Measurements from ENCODE around the gene ZNF775.
A peak's percentile ranks its signal among the peaks of the same experiment; 100 is the strongest.

Gene ZNF775

DNA sequence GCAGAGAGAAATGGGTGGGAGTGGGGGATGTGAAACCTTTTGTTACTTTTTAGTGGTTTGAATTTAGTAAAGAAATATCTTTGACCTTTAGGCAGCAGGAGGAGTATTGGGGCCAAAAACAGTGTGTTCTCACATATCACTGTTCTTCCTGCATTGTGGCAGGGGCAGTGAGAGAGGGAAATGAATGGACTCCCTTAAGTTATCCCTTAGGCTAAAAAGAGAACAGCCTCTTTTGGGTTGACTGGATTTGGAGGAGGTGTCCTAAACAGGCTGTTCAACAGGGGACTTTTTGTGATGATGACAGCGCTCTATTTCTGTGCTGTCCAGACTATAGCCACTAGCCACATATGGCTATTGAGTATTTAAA, 22.3 kb downstream of the ZNF775 start:
- DNase-seq (ENCODE audit: low read depth) = no peak

DNA sequence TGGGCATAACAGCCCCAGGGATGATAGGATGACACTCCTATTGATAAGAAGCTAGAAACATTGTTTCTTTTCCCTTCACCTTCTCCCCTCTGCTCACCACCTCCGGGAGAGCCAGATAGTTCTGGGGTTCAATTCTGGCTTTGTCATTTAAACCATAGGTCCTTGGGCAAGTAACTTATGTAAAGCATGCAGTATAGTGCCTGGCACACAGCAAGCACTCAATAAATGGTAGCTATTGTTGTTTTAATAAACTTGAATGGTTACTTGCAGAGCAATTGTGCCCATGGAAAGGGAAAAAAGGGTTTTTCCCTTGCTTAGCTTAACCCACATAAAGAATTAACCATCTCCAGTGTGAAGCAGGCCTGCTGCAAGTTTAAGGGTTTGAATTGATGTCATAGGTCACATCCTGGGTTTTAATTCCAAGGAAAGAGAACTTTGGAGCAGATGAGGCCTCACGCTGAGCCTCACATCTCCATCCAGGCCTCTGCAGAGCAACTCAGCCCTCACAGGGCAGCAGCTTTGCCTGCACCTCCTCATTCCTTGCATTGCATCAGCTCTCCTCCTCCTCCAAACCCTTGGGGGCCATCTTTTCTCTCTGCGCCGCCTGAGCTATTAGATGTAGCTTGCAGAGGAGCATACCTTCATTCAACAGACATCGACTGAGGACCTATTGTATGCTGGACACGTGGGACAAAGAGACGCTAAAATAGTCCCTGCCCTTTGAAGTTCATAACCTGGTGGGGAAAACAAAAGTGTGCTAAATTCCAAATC, 22.9 kb downstream of the ZNF775 start:
- DNase-seq (ENCODE audit: low read depth) = no peak

- no peak for DNase-seq (ENCODE audit: low read depth)
Observed at GRCh38 chr7:150402671-150403321, 23.7 kb downstream of the ZNF775 start.

GRCh38 chr7:150403376-150404171, 24.4 kb downstream of the ZNF775 start:
- no peak for DNase-seq (ENCODE audit: low read depth)

DNA sequence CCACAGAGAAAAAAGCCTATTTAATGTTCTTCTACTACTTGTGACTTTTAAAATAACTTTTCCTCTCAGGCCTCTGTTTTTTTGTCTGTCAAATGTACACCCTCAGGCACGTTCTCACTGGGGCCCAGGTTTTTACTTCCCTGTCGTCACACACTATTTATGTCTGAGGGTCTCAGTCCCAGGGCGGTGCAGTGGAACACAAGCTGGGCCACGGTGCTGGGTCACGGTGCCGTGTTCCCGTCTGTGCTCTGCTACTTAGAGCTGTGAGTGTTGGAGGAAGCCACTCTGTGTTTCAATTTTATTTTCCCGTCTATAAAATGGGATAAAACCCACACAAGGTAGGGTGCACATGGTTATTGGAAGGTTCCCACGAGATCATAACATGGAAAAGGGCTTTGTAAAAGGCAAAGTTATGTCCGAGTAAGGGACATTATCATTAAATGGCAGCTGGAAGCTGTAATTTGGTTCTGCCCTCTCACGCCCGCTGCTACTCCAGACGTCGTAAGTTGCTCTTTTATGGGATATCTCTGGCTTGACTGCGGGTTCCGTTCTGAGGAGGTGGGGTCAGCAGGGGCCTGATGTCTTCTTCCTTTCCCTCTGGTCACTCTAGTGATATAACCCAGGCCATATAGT, 25.2 kb downstream of the ZNF775 start:
- no peak for DNase-seq (ENCODE audit: low read depth)

DNA sequence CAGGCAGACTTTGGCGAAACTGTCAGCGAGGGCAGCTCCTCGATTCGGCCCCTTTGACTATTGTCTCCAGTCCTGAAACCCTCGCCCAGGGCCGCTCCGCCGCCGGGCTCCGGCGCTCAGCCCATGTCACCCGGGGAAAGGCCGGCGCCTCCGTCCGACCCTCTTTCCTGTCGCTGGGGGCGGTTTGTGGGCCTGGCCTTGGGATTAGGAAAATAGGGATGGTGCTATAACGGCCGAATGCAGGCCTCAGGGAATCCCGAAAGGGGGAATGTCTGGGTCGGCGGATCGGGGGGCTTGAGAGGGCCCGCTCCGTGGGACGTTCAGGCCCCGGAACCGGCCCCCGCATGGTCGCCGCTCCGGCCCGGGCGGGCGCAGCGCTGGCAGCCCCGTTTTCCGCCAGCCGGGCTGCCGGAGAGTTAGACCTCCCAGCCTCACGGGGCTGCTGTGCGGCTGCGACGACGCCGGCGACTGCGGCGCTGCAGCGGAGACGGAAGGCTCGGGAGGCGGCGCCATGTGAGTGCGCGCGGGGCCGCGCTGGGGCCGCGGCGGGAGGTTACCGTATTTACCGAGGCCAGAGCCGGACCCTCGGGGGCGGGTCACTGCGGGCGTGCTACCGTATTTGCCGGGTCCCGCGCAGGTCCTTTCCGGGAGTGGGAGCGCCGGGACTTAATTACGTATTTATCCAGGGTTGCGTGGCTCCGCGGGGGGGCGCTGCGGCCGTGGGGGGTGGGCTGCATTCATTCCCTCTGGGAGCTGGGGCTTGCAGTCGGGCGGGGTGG, 25.9 kb downstream of the ZNF775 start:
- DNase-seq (ENCODE audit: low read depth) = peak; percentile 64

DNA sequence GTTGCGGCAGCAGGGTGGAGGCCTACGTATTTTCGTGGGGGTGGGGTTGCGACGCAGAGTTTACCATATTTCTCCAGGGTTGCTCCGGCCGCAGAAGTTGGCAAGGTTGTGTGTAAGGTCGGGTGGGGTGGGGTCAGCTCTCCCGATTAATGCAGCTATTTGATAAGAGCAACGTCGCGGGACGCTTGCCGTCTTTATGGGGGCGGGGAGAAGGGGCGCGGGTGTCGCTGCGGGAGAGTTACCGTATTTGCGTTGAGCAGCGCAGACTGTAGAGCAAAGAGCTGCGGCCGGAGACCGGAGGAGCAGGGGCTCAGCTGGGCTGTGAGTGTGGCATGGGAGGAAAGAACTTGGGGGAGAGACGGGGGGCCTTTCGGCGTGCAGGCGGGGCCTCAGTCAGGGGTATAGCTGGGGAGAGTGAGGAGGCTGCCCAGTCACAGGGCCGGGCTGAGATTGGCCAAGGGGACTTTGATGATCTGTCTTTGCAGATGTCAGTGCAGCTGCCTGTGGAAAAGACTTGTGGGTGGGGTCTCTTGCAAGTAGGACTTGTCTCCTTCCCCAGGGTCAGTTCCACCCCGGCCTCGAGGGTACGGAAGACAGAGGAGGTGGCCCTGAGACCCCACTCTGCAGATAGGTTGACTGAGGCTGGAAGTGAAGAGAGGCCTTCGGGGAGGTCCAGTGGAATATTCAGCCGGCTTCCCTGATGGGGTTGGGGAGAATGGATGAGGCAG, 26.6 kb downstream of the ZNF775 start:
- no peak for DNase-seq (ENCODE audit: low read depth)

DNA sequence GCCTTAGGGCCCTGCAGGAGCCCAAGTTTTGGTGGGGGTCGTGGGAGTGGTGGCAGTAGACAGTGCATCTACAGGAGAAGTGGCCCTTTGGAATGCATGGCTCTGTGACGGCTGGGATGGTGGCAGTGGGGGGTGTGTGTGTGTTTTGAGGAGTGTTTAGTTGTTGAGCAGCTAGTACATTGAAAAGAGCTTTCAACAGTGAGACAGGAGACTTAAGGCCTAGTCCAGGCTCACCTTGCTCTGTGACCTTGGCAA, 27.1 kb downstream of the ZNF775 start:
- DNase-seq (ENCODE audit: low read depth) = no peak

- DNase-seq (ENCODE audit: low read depth) = no peak
Observed at GRCh38 chr7:150406567-150407421, 27.7 kb downstream of the ZNF775 start.

GRCh38 chr7:150407588-150408392, 28.7 kb downstream of the ZNF775 start:
- no peak for DNase-seq (ENCODE audit: low read depth)

- DNase-seq (ENCODE audit: low read depth) = no peak
Observed at GRCh38 chr7:150408393-150409299, 29.5 kb downstream of the ZNF775 start.

DNA sequence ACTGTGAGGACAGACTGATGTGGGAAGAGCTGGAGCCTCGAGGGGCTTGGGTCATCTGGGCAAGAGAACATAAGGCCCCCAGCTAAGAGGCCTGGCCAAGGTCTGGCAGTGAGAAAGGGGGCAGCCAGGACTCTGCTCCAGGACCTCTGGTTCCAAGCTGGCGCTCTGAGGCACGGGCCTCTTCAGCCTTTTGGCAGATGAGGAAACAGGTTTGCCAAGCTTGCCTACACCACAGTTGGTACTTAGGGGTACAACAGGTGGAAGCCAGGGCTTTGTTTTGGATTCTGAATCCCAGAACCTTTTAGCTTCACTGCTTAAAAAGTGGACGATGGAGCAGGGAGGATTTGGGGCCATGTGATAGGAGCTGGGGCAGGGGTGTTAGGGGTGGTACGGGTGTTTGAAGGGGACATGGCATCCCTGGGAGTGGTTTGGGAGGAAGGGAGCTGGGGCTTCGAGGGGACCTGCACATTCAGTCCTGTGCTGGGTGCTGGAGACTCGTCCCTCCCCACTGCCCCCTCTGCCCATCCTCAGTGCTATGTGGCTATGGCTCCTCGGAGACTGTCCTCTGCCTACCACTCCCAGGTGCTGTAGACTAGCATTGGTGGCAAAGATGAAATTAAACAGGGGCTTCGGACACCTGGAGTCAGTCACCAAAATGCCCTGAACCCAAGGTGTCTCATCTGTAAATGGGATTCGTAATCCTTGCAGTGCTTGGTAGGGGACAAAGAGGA, 30.3 kb downstream of the ZNF775 start:
- DNase-seq (ENCODE audit: low read depth) = no peak

GRCh38 chr7:150410131-150410530, 31.0 kb downstream of the ZNF775 start:
- DNase-seq (ENCODE audit: low read depth) = no peak

- no peak for DNase-seq (ENCODE audit: low read depth)
Observed at GRCh38 chr7:150410680-150411346, 31.7 kb downstream of the ZNF775 start.

- no peak for DNase-seq (ENCODE audit: low read depth)
Observed at GRCh38 chr7:150411606-150412005, 32.5 kb downstream of the ZNF775 start.

DNA sequence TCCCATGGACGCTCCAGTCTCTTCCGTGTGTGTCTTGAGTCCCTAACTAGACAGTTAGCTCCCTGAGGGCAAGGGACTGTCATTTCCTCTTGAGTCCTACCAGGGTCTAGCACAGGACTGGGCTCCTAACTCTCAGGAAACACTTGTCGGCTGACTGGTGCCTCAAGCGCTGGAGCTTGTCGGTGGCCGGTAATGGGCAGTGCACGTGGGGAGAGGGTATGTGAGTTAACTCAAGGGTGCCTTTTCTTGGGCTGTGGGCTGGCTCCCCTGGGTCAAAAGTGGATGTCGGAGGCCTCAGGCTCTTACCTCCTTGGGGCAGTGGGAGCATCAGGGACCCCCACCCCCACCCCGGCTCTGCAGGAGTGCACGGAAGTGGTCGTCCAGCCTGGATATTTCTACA, 32.9 kb downstream of the ZNF775 start:
- DNase-seq (ENCODE audit: low read depth) = no peak
